GM12801 (cell line): ENCODE results near the gene PSMB3.

Source experiments
- TF ChIP-seq, protein P1 (sequence below): IDR thresholded peaks from one replicate; pipeline ENCODE4 v1.5.1; 2011; ENCODE audit warnings: control low read depth; ENCODE audit not compliant: insufficient read length; ENCODE audit errors: extremely low read depth

PSMB3 gene

DNA sequence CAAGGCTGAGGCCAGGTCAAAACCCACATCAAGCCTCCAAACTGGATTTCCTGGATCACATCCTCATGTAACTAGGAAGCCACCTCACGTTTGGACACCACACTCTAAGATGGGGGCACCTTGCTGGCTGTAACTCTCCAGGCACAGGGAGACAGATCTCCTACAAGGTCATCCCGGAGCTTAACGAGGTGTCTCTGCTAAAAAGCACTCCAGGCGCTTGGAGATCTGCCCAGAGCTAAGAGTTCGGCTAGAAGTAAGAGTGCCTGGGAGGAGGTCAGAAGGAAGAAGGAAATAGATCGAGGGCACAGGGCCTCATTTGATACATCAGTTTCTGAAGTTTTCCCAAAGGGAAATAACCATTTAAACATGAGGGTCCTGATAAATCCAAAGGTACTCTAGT lies 15.9 kb downstream of the PSMB3 start:
- TF ChIP-seq, protein P1, sequence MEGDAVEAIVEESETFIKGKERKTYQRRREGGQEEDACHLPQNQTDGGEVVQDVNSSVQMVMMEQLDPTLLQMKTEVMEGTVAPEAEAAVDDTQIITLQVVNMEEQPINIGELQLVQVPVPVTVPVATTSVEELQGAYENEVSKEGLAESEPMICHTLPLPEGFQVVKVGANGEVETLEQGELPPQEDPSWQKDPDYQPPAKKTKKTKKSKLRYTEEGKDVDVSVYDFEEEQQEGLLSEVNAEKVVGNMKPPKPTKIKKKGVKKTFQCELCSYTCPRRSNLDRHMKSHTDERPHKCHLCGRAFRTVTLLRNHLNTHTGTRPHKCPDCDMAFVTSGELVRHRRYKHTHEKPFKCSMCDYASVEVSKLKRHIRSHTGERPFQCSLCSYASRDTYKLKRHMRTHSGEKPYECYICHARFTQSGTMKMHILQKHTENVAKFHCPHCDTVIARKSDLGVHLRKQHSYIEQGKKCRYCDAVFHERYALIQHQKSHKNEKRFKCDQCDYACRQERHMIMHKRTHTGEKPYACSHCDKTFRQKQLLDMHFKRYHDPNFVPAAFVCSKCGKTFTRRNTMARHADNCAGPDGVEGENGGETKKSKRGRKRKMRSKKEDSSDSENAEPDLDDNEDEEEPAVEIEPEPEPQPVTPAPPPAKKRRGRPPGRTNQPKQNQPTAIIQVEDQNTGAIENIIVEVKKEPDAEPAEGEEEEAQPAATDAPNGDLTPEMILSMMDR = no peak

DNA sequence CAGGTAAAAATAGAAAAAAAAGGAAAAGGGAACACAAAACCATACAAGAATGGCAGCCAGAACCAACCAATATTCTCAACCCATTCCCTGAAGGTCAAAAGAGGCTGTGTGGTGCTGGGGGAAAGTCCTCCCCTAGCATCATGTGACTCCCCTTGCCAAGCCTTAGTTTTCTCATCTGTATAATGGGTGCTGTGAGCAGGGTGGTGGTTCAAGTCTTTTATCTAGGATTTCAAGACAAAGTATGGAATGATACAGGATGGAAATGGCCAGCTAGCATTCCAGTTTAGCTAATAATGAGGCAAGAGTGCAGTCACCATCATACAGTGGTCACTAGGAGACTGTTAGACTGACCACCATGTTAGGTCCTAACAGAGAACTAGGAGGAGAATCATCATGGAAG lies 20.7 kb downstream of the PSMB3 start:
- TF ChIP-seq, protein P1 = no peak

DNA sequence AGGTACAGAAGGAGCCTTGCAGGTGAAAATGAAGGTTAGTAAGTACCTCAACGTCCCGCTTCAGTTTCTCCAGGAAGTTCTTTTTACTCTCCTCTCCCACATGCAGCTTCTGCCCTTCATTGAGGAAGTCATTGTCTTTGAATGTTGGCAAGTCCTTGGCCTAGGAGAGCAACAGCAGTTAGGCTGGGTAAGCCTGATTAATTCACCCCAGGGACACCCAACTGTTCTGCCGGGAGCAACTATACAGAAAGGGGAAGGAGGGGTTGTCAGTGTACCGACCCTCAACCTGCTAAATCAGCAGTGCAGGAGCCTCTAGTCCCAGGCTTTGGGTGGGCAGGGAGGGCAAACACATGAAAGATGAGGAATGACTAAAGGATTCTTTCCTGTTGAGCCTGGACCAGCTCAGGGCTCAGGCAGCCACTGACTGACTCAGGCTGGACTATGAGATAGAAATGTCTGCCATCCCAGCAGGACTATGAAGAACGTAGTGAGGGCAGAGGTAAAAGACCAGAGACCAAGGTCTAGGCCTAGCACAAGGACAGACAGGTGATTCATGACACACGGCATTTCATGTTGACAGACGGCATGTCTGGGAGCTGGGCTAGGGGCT lies 25.2 kb downstream of the PSMB3 start:
- TF ChIP-seq, protein P1 = no peak

DNA sequence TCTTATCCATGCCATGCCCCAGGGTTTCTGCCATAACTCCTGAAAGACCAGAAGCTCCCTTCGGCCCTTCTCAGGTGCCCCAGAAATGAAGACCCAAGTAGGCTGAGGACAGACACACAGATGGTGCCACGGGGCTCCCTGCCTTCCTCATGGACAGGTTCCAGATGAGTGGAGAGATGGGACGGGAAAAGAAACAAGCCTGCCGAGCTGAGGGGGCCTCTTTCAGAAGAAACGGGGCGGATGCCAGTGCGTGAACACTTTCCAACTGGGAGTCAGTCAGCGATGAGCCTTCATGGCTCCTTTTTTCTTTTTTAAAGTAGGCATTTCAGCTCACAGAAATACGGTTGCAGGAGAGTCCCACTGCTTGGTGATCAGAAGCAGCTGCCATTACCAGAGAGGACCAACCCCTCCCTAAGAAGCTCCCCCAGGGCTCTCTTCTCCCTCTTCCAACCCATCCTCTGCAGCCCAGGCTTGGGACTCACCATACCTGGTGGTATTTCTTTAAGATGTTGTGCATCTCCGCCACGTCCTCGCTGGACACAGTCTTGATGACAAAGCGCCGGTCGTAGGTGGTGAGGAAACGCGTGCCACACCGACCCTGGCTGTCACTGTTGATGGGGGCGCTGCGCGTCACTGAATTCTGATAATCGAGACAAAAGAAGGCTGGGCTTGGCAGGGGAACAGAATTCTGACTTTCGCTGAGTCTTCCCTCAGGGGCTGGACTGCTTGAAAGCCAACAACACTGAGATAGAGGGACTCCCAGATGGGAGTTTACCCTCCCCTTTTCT lies 27.6 kb downstream of the PSMB3 start:
- TF ChIP-seq, protein P1 = no peak

DNA sequence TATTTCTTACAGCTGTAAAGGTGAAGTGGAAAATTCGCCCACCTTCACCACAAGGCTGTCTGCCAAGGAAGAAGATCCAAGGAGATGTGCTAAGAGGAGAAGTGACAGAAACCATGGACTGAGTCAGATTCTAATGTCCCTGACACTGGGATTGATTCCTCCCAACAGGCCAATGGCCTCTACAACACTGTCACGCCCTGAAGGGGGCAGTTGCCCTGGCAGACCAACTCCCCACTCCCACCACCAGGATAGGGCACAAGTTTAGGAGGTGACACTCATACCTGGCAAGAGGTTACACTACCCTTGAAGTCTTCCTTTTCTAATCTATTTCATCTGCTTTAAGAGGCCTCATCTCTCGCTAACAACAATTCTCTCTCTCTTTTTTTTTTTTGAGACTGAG lies 30.7 kb downstream of the PSMB3 start:
- TF ChIP-seq, protein P1 = no peak

DNA sequence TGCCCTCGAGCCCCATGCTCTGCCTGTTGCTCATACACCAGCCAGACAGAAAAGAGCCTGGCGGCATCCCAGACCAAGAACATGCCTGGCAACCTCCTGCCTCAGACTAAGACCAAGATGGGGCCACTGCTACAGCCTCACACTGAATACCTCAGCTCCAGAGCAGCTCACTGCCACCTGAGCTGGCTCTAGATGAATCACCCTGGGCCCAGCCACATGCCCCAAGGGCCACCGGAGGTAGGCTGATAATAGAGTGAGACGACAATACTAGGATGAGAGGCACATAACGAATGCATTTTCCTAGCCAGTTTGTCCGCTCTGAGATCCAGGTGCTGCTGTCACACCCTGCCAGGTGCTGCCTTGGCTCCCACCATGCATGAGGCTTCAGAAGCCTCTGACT lies 33.8 kb downstream of the PSMB3 start:
- TF ChIP-seq, protein P1 = no peak

DNA sequence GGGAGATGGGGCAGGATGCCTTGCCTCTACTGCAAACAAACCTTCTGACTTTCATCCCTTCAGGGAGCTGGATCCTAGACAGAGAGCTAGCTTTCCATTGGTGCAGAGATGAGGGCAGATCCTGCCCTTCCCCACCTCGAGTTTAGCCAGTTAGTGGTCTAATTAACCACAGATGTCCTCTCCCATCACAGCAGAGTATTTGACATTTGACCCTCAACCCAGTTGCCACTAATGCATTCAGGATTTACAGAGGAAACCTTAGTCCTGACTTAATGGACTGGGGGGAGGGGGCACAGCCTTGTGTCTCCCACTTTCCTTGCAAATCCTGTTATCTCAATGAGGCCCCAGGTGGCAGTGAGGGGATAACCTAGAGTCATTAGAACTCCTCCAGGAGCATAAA lies 36.6 kb downstream of the PSMB3 start:
- TF ChIP-seq, protein P1 = no peak
